Fibroblast of the aortic adventitia (primary cell): ENCODE results near the gene MAN2A1. TPM values are rescaled to one million over a fixed set of nuclear protein-coding genes. Genes with fewer than 3 reads are reported as not detected.

Experiments
- DNase-seq: peaks from one replicate; pipeline ENCODE4 v3.0.0-alpha.2; 2010; ENCODE audit warnings: low read depth
- H3K4me3 ChIP-seq: 2 replicates; pipeline ENCODE4 v1.5.1; 2011; ENCODE audit warnings: low read depth, mild to moderate bottlenecking, control low read depth, low read length, moderate library complexity
- CTCF ChIP-seq: IDR thresholded peaks from 2 replicates; pipeline ENCODE4 v1.5.1; 2011; ENCODE audit warnings: mild to moderate bottlenecking, low read length, control low read depth, inconsistent platforms; ENCODE audit not compliant: insufficient read depth
- total RNA-seq: library from RNA; depleted of rRNA; stranded (reverse); fragments of >200 nt; gene quantifications from 2 replicates; pipeline ENCODE4 v1.2.3, GENCODE V29; 2012; ENCODE audit warnings: low replicate concordance

MAN2A1 gene
- total RNA-seq, 1 donor, result 62.3 TPM

DNA sequence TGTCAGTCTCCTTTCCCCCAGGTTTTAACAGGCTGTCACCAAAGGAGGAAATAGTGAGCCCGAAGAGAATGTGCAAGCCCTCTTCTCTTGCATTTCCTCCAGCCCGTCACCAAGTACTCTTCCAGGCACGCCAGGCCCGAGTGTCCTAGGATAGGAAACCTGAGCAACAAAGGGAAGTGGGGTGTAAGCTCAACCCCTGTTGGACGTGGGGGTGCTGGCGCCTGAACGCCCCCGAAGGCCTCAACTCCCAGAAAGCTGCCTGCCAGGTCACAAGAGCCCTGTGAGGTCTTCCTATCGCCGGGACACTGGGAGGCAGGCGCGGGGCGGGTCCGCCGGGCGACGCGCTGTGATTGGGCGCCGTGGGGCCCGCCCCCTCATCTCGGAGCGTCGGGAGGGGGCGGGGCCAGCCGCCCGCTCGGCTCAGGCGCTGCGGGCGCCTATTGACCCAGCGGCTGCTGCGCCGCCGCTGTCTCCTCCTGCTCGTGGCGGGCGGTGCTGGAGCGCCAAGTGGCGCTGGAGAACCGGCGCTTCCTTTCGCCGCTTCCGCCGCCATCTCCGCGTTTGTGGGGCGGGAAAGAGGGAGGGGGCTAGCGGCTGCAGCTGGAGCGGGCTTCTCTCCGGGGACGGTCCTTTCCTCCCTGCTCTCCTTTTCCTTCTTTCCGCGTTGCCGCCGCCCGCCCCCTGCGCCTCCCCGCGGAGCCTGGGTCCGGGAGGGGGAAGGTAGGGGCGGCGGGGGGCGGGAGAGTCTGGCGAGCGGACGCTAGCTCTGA, 572 bp upstream of the MAN2A1 start:
- peak overlapping the region; percentile 75 for H3K4me3 ChIP-seq
- peak; percentile 8 for TF ChIP-seq CTCF
- peak; percentile 79 for DNase-seq

DNA sequence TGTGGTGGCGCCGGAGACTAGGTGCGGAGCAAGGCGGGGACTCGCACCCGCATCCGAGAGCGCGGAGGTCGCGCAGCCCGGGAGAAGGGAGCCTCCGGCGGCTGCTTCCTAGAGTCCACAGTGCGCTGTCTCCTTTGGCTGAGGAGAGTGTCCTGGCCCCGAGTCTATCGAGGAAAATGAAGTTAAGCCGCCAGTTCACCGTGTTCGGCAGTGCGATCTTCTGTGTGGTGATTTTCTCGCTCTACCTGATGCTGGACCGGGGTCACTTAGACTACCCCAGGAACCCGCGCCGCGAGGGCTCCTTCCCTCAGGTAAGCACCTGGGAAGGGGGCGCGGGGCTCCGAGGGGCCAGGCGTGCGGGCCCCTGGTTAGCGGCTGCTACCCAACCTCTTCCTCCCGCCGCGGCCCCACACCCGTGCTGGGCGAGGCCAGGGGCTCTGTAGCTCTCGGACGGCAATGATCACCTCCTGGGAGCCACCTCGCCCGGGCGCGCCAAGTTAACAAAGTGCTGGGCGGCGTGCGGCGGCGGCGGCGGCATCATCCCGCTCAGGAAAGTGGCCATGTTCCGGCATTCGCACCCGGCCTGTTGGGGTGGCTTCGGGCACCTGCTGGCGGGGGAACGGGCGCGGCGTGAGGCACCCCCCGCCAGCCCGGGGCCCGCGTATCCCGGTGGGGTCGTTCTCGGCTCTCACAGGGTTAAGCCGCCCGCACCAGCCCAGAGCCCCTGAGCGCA, 681 bp downstream of the MAN2A1 start:
- peak; percentile 34 for DNase-seq
- no peak for TF ChIP-seq CTCF
- peak overlapping the region; percentile 75 for H3K4me3 ChIP-seq

DNA sequence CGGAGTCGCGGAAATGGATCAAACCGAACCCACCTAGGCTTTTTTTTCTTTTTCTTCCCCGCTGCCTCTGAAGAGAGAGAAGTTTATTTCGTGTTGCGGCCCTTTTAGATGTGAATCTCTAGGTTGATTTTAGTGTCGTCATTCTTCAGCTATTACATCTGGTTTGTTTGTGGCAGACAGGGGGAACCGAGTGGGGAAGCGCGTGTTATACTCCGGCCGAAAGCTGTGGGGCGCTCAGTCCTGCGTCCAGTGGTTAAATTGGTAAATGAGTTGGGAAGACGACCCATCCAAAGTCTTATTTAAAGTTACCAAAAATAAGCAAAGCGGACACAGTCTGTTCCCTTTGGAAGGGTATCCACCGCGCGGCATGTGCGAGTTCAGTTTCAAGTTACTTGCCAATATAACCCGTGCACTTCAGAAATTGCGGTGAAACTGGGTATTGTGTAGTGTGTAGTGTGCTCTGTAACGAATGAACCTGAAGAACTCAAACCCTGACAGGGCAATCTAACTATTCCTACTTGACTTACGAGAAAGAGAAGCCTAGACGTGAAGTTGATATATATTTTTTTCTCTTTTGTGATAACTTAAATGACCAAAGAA, 1.3 kb downstream of the MAN2A1 start:
- peak; percentile 85 for TF ChIP-seq CTCF
- DNase-seq, result peak; percentile 84
- H3K4me3 ChIP-seq, result peak overlapping the region; percentile 75

- peak overlapping the region; percentile 5 for H3K4me3 ChIP-seq
- peak; percentile 69 for DNase-seq
- TF ChIP-seq CTCF, result no peak
Measured at GRCh38 chr5:109691996-109692395, 2.3 kb downstream of the MAN2A1 start.

DNA sequence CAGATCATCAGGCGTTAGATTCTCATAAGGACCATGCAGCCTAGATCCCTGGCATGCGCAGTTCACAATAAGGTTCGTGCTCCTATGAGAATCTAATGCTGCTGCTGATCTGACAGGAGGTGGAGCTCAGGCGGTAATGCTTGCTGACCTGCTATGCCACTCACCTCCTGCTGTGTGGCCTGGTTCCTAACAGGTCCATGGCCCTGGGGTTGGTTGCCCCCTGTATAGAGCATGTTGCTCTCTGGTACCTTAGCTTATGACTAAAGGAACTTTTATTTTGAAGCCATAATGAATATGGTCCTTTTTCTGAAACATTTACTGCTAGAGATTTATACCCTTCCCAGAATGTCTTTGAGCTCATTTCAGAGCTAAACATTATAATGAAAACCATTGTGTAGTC, 3.1 kb downstream of the MAN2A1 start:
- TF ChIP-seq CTCF, result no peak
- no peak for DNase-seq
- no peak overlapping the region for H3K4me3 ChIP-seq

- peak; percentile 55 for DNase-seq
- no peak overlapping the region for H3K4me3 ChIP-seq
- TF ChIP-seq CTCF, result no peak
Measured at GRCh38 chr5:109693535-109694400, 4.0 kb downstream of the MAN2A1 start.
